Endodermal cell (in vitro differentiated cells): ENCODE measurements around the gene CD6. TPM values are rescaled to one million over a fixed set of nuclear protein-coding genes. Genes with fewer than 3 reads are reported as not detected.

ENCODE experiments used
- DNase-seq: peaks from one replicate; pipeline ENCODE4 v3.0.0-alpha.2; 2017
- H3K27ac ChIP-seq: 2 replicates; pipeline ENCODE4 v1.5.1; 2013; ENCODE audit warnings: mild to moderate bottlenecking, low read depth, low read length, moderate library complexity
- H3K27me3 ChIP-seq: 2 replicates; pipeline ENCODE4 v1.6.1; 2013; ENCODE audit warnings: mild to moderate bottlenecking, low read length, moderate library complexity; ENCODE audit not compliant: insufficient read depth, control insufficient read depth, poor library complexity, severe bottlenecking
- H3K36me3 ChIP-seq: 2 replicates; pipeline ENCODE4 v1.7.0; 2013; ENCODE audit warnings: mild to moderate bottlenecking, low read length, moderate library complexity; ENCODE audit not compliant: control insufficient read depth, insufficient read depth
- H3K4me1 ChIP-seq: one replicate; pipeline ENCODE4 v1.7.0; 2013; ENCODE audit warnings: low read length; ENCODE audit not compliant: control insufficient read depth, insufficient read depth
- H3K4me3 ChIP-seq: 2 replicates; pipeline ENCODE4 v1.5.1; 2013; ENCODE audit warnings: mild to moderate bottlenecking, low read length, moderate library complexity
- H3K9ac ChIP-seq: 2 replicates; pipeline ENCODE4 v1.6.1; 2013; ENCODE audit warnings: mild to moderate bottlenecking, low read length, moderate library complexity; ENCODE audit not compliant: poor library complexity, severe bottlenecking; ENCODE audit errors: extremely low read depth
- H3K9me3 ChIP-seq: 2 replicates; pipeline ENCODE4 v1.6.1; 2013; ENCODE audit warnings: mild to moderate bottlenecking, low read length, moderate library complexity; ENCODE audit not compliant: control insufficient read depth
- H3K27ac Mint-ChIP-seq: 2 replicates; pipeline ENCODE4 v1.8.0; 2020; ENCODE audit warnings: mixed read lengths
- H3K27me3 Mint-ChIP-seq: 2 replicates; pipeline ENCODE4 v1.8.0; 2021; ENCODE audit warnings: mild to moderate bottlenecking, mixed read lengths; ENCODE audit not compliant: insufficient read depth
- H3K36me3 Mint-ChIP-seq: 2 replicates; pipeline ENCODE4 v1.8.0; 2020; ENCODE audit warnings: low read depth, mixed read lengths
- H3K4me1 Mint-ChIP-seq: 2 replicates; pipeline ENCODE4 v1.8.0; 2020; ENCODE audit warnings: mixed read lengths
- H3K4me3 Mint-ChIP-seq: 2 replicates; pipeline ENCODE4 v1.8.0; 2020; ENCODE audit warnings: mild to moderate bottlenecking, moderate library complexity, mixed read lengths
- H3K9me3 Mint-ChIP-seq: 2 replicates; pipeline ENCODE4 v1.8.0; 2020; ENCODE audit warnings: mild to moderate bottlenecking, mixed read lengths
- WGBS, 2 experiments: methylation state at CpG; one replicate each; pipeline versions ENCODE4 v1.1.5 to v1.1.7; 2013; ENCODE audit warnings: missing lambda C conversion rate in 2 of 2, mixed read lengths in 1 of 2; ENCODE audit not compliant: insufficient coverage in 1 of 2, insufficient read length in 1 of 2; 5-methylcytosine and 5-hydroxymethylcytosine counted together
- total RNA-seq, 2 donors: library from RNA; stranded (reverse); fragmentation: NEBNext Ultra II Directional in 1 of 2; extraction: Animal tissue kit (Norgen Biotek cat#: 25700) in 1 of 2; gene quantifications; 2 replicates in 1 of 2; 3 replicates in 1 of 2; pipeline ENCODE4 v1.2.1, GENCODE V29; 2021
- TF ChIP-seq, protein P1 (sequence below): fragments of 200-600 bp; sonication (generic); conservative IDR thresholded peaks from 2 replicates; pipeline ENCODE4 v1.5.0; 2021; ENCODE audit warnings: antibody characterized with exemption, mild to moderate bottlenecking

Gene CD6
- total RNA-seq, 2 donors from 2014 or later: 1.5 to 1.6 TPM

DNA sequence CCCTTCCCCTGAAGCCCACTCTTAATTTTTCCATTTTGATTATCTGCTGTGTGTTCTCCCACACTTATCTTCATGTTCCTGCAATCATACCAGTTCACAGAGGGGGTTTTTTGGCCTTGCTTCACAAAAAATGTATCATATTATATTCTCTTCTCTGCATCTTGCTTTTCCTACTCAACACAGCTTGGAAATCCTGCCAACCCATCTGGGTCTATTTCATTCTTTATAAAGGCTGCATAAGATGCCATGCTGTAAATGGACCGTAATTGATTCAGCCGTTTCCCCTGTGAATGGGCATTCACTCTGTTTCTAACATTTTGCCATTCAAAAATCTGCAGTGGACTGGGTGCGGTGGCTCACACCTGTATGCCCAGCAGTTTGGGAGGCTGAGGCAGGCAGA lies 30.5 kb downstream of the CD6 start:
- TF ChIP-seq, protein P1, sequence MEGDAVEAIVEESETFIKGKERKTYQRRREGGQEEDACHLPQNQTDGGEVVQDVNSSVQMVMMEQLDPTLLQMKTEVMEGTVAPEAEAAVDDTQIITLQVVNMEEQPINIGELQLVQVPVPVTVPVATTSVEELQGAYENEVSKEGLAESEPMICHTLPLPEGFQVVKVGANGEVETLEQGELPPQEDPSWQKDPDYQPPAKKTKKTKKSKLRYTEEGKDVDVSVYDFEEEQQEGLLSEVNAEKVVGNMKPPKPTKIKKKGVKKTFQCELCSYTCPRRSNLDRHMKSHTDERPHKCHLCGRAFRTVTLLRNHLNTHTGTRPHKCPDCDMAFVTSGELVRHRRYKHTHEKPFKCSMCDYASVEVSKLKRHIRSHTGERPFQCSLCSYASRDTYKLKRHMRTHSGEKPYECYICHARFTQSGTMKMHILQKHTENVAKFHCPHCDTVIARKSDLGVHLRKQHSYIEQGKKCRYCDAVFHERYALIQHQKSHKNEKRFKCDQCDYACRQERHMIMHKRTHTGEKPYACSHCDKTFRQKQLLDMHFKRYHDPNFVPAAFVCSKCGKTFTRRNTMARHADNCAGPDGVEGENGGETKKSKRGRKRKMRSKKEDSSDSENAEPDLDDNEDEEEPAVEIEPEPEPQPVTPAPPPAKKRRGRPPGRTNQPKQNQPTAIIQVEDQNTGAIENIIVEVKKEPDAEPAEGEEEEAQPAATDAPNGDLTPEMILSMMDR: no peak
- Mint-ChIP-seq H3K9me3 (no peaks in the 10 kb centered on the region), H3K4me1 (peaks cover 12% of the 10 kb centered on the region), H3K27ac (no peak overlapping the region), H3K36me3 (no peaks in the 10 kb centered on the region), H3K27me3 (peaks cover 60% of the 10 kb centered on the region), H3K4me3 (no peak overlapping the region)
- Histone ChIP-seq H3K27ac (no peak overlapping the region), H3K27me3 (peaks cover 22% of the 10 kb centered on the region), H3K36me3 (no peaks in the 10 kb centered on the region), H3K4me1 (peaks cover 5% of the 10 kb centered on the region), H3K4me3 (no peak overlapping the region), H3K9ac (no peak overlapping the region), H3K9me3 (no peaks in the 10 kb centered on the region)
- WGBS, 2 experiments: 92 to 95% methylated on average over 3 of the region's 3 CpGs
- DNase-seq: no peak

GRCh38 chr11:61002598-61002997 lies 31.1 kb downstream of the CD6 start:
- Histone ChIP-seq H3K9ac (no peak overlapping the region), H3K27ac (no peak overlapping the region), H3K9me3 (no peaks in the 10 kb centered on the region), H3K4me1 (peaks cover 5% of the 10 kb centered on the region), H3K36me3 (no peaks in the 10 kb centered on the region), H3K4me3 (no peak overlapping the region), H3K27me3 (peaks cover 29% of the 10 kb centered on the region)
- no peak for DNase-seq
- Mint-ChIP-seq H3K27me3 (peaks cover 65% of the 10 kb centered on the region), H3K4me3 (no peak overlapping the region), H3K36me3 (no peaks in the 10 kb centered on the region), H3K9me3 (no peaks in the 10 kb centered on the region), H3K4me1 (peaks cover 15% of the 10 kb centered on the region), H3K27ac (no peak overlapping the region)
- 92% methylated on average over 7 of the region's 7 CpGs; no CpG with 5 or more reads in 1 of the 2 experiments for WGBS, 2 experiments
- TF ChIP-seq, protein P1: no peak

DNA sequence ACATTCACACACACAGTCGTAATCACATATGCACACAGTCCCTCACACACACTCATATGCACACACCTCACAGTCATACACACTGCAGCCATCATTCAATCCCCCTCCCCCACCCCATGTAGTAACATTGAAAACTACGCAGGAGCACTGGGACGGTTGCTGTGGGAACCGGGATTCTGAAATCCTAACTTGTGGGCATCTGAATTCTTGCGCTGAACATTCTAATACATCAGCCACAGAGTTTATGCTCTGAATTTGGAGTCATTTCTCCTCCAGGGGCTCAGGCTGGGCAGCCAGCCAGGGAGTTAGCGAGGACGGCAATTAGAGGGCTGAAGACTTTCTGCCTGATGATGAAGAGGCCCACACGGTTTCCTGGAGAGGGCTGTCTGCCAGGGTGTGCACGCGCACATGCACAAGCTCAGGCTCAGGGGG lies 32.7 kb downstream of the CD6 start:
- no peak overlapping the region for H3K27ac Mint-ChIP-seq
- H3K36me3 ChIP-seq: no peaks in the 10 kb centered on the region
- peaks cover 45% of the 10 kb centered on the region for H3K27me3 ChIP-seq
- peaks cover 79% of the 10 kb centered on the region for H3K27me3 Mint-ChIP-seq
- TF ChIP-seq, protein P1: no peak
- H3K27ac ChIP-seq: no peak overlapping the region
- no peak overlapping the region for H3K4me3 ChIP-seq
- DNase-seq: no peak
- H3K4me1 ChIP-seq: peaks cover 5% of the 10 kb centered on the region
- WGBS, 2 experiments: 89 to 91% methylated on average over 6 to 10 of the region's 10 CpGs
- H3K9me3 ChIP-seq: no peaks in the 10 kb centered on the region
- no peak overlapping the region for H3K9ac ChIP-seq
- no peak overlapping the region for H3K4me3 Mint-ChIP-seq
- H3K36me3 Mint-ChIP-seq: no peaks in the 10 kb centered on the region
- H3K4me1 Mint-ChIP-seq: peaks cover 21% of the 10 kb centered on the region
- H3K9me3 Mint-ChIP-seq: no peaks in the 10 kb centered on the region
